ENCODE results near the gene ADGRD2. TPM values are rescaled to one million over a fixed set of nuclear protein-coding genes. Genes with fewer than 3 reads are reported as not detected.

Gene ADGRD2
- total and polyA plus RNA-seq, 9 donors: not detected

DNA sequence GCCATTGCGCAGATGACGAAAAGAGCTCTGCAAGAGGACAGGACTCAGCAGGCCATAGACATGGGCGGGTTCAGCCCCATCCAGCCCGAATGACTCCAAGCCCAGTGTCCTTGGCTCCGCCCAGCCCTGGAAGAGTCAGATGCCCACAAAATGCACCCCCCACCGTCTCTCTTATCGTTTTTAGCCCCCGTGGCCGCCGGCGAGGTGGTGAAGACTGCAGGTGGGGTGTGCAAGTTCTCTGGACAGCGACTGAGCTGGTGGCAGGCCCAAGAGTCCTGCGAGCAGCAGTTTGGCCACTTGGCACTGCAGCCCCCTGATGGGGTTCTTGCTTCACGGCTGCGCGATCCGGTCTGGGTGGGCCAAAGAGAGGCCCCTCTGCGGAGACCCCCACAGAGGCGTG, 2.1 kb downstream of the ADGRD2 start:
- no peak overlapping the region for H3K4me3 ChIP-seq
- no peak for DNase-seq
- no peaks in the 10 kb centered on the region for H3K36me3 ChIP-seq
- intact Hi-C loops (cut with DNase I): no loop called here
- no peaks in the 10 kb centered on the region for H3K27me3 ChIP-seq
- no peak overlapping the region for H3K27ac ChIP-seq
- TF ChIP-seq POLR2A (IDR thresholded peaks at IDR 0.05) (no peak), EP300 (IDR thresholded peaks at IDR 0.05) (no peak)
- TF ChIP-seq, protein P1, sequence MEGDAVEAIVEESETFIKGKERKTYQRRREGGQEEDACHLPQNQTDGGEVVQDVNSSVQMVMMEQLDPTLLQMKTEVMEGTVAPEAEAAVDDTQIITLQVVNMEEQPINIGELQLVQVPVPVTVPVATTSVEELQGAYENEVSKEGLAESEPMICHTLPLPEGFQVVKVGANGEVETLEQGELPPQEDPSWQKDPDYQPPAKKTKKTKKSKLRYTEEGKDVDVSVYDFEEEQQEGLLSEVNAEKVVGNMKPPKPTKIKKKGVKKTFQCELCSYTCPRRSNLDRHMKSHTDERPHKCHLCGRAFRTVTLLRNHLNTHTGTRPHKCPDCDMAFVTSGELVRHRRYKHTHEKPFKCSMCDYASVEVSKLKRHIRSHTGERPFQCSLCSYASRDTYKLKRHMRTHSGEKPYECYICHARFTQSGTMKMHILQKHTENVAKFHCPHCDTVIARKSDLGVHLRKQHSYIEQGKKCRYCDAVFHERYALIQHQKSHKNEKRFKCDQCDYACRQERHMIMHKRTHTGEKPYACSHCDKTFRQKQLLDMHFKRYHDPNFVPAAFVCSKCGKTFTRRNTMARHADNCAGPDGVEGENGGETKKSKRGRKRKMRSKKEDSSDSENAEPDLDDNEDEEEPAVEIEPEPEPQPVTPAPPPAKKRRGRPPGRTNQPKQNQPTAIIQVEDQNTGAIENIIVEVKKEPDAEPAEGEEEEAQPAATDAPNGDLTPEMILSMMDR (IDR thresholded peaks at IDR 0.05): no peak
- WGBS, 3 donors: 75 to 86% (median 82%) methylated on average over 19 of the region's 19 CpGs
- H3K9me3 ChIP-seq: no peaks in the 10 kb centered on the region
- H3K4me1 ChIP-seq (ENCODE audit: insufficient read depth): peaks cover 3% of the 10 kb centered on the region

DNA sequence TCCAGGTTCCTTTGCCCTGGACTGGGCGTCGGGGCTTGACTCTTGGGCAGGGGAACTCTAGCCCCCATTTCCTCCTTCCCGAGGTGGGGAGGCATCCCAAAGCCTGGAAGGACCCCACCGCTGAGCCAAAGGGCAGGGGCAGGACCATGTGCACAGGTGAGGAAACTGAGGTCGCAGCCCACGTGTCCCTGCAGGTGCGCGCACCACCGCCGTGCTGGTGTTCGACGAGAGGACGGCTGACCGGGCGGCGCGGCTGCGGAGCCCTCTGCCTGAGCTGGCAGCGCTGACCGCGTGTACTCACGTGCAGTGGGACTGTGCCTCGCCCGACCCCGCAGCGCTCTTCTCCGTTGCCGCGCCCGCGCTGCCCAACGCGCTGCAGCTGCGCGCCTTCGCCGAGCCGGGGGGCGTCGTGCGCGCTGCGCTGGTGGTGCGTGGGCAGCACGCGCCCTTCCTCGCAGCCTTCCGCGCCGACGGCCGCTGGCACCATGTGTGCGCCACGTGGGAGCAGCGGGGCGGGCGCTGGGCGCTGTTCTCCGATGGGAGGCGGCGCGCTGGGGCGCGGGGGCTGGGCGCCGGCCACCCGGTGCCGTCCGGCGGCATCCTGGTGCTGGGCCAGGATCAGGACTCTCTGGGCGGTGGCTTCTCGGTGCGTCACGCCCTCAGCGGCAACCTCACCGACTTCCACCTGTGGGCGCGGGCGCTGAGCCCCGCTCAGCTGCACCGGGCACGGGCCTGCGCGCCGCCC, 2.8 kb downstream of the ADGRD2 start:
- no peaks in the 10 kb centered on the region for H3K36me3 ChIP-seq
- H3K4me1 ChIP-seq (ENCODE audit: insufficient read depth): peaks cover 3% of the 10 kb centered on the region
- no peak for TF ChIP-seq EP300 (IDR thresholded peaks at IDR 0.05)
- no peak for TF ChIP-seq POLR2A (IDR thresholded peaks at IDR 0.05)
- TF ChIP-seq, protein P1 (IDR thresholded peaks at IDR 0.05): no peak
- 27 to 42% (median 38%) methylated on average over 25 to 85 of the region's 85 CpGs for WGBS, 3 donors
- H3K4me3 ChIP-seq: no peak overlapping the region
- H3K27me3 ChIP-seq: no peaks in the 10 kb centered on the region
- H3K27ac ChIP-seq: no peak overlapping the region
- no peaks in the 10 kb centered on the region for H3K9me3 ChIP-seq
- intact Hi-C loops (cut with DNase I): no loop called here
- DNase-seq: no peak

DNA sequence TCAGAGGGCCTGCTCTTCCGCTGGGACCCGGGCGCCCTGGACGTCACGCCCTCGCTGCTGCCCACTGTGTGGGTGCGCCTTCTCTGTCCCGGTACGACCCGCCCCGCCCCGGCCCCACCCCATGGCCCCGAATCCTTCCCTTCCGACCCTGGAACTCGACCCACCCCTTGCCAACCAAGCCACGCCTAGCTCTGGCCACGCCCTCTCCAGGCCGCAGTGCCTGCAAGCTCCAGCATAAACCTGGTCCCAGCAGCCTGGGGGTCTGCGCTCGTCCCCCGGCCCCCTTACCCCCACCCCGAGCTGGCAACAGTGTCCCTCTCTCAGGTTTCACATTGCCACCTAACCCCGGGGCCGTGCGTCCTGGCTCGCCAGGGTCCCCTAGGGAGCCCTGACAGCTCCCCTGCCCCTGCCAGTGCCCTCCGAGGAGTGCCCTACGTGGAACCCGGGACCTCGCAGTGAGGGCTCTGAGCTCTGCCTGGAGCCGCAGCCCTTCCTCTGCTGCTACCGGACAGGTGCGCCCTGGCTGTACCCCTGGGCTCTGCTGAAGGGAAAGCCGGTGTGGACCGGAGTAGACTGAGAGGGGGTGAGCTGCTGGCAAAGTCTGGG, 3.4 kb downstream of the ADGRD2 start:
- TF ChIP-seq, protein P1 (IDR thresholded peaks at IDR 0.05): no peak
- no peak for TF ChIP-seq POLR2A (IDR thresholded peaks at IDR 0.05)
- TF ChIP-seq EP300 (IDR thresholded peaks at IDR 0.05): no peak
- Histone ChIP-seq H3K27ac (no peak overlapping the region), H3K4me3 (no peak overlapping the region), H3K4me1 (ENCODE audit: insufficient read depth) (peaks cover 3% of the 10 kb centered on the region), H3K9me3 (no peaks in the 10 kb centered on the region), H3K27me3 (no peaks in the 10 kb centered on the region), H3K36me3 (no peaks in the 10 kb centered on the region)
- 26 to 35% (median 29%) methylated on average over 30 to 35 of the region's 35 CpGs for WGBS, 3 donors
- intact Hi-C loops (cut with DNase I): no loop called here
- DNase-seq: no peak

DNA sequence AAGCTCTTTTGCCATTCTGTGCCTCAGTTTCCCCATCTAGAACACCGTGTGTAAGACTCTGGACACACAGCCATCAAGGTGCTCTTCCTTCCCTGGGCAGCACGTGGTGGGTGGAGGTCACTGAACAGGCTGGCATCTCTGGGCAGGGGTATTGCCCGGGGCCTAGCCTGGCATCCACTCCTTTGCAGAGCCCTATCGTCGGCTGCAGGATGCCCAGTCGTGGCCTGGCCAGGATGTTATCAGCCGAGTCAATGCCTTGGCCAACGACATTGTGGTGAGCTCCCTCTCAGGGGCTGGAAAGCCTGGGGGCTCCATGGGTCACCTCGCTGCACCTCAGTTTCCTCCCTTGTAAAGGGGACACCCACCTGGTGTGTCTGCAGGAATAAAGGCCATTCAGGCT, 4.0 kb downstream of the ADGRD2 start:
- no peak overlapping the region for H3K27ac ChIP-seq
- peaks cover 3% of the 10 kb centered on the region for H3K4me1 ChIP-seq (ENCODE audit: insufficient read depth)
- WGBS, 3 donors: 78 to 80% (median 79%) methylated on average over 9 of the region's 9 CpGs
- no peak for DNase-seq
- intact Hi-C loops (cut with DNase I): no loop called here
- no peaks in the 10 kb centered on the region for H3K36me3 ChIP-seq
- TF ChIP-seq, protein P1 (IDR thresholded peaks at IDR 0.05): no peak
- TF ChIP-seq POLR2A (IDR thresholded peaks at IDR 0.05): no peak
- TF ChIP-seq EP300 (IDR thresholded peaks at IDR 0.05): no peak
- no peak overlapping the region for H3K4me3 ChIP-seq
- H3K9me3 ChIP-seq: no peaks in the 10 kb centered on the region
- no peaks in the 10 kb centered on the region for H3K27me3 ChIP-seq
